ACHN (cell line): ENCODE results near the gene METTL9.
A peak's percentile ranks its signal among the peaks of the same experiment; 100 is the strongest.
"Not testable (repeated sequence)": the region's sequence is repeated elsewhere in the genome, so short reads cannot be mapped to it uniquely, and the experiment has no call there.

Experiments
- DNase-seq: peaks from one replicate; pipeline ENCODE4 v3.0.0-alpha.2; 2015
- in situ Hi-C: cut with HindIII; loops from 2 replicates; pipeline ENCODE4 v1.10.0; 2017; ENCODE audit warnings: low sequenced_read_pairs, low pct_ligation_motif_present, low pct_unique_long_range_greater_than_20kb

The METTL9 gene

GRCh38 chr16:21600031-21600773 is 825 bp downstream of the METTL9 start:
- peak; percentile 60 for DNase-seq
- in situ Hi-C loops, result no loop called here

- in situ Hi-C loops, result no loop called here
- no peak for DNase-seq
Observed at GRCh38 chr16:21602785-21603184, 3.4 kb downstream of the METTL9 start.

- peak; percentile 29 for DNase-seq
- in situ Hi-C loops, result no loop called here
Observed at GRCh38 chr16:21603928-21604327, 4.6 kb downstream of the METTL9 start.

- DNase-seq, in situ Hi-C loops: not testable (repeated sequence)
Observed at GRCh38 chr16:21605848-21606247, 6.5 kb downstream of the METTL9 start.

- in situ Hi-C loops, result no loop called here
- no peak for DNase-seq
Observed at GRCh38 chr16:21608639-21609328, 9.4 kb downstream of the METTL9 start.

GRCh38 chr16:21610006-21610544 is 10.7 kb downstream of the METTL9 start:
- in situ Hi-C loops, result no loop called here
- DNase-seq, result no peak

GRCh38 chr16:21610766-21611165 is 11.4 kb downstream of the METTL9 start:
- DNase-seq, result no peak
- in situ Hi-C loops, result no loop called here

- in situ Hi-C loops, result no loop called here
- DNase-seq, result no peak
Observed at GRCh38 chr16:21611198-21611555, 11.8 kb downstream of the METTL9 start.

GRCh38 chr16:21611556-21612384 is 12.4 kb downstream of the METTL9 start:
- in situ Hi-C loops, result no loop called here
- no peak for DNase-seq

GRCh38 chr16:21613361-21613760 is 14.0 kb downstream of the METTL9 start:
- DNase-seq, result no peak

GRCh38 chr16:21613781-21614180 is 14.4 kb downstream of the METTL9 start:
- no peak for DNase-seq
- in situ Hi-C loops, result no loop called here

More at GRCh38 chr16:21613361-21613760, 14.0 kb downstream of the METTL9 start:
- in situ Hi-C loops, result no loop called here

- in situ Hi-C loops, result no loop called here
- DNase-seq, result no peak
Observed at GRCh38 chr16:21614896-21615295, 15.5 kb downstream of the METTL9 start.

GRCh38 chr16:21617607-21618006 is 18.2 kb downstream of the METTL9 start:
- in situ Hi-C loops, result no loop called here
- DNase-seq, result no peak

GRCh38 chr16:21618281-21618680 is 18.9 kb downstream of the METTL9 start:
- no peak for DNase-seq
- in situ Hi-C loops, result no loop called here

- DNase-seq, result no peak
- in situ Hi-C loops, result no loop called here
Observed at GRCh38 chr16:21619765-21620425, 20.5 kb downstream of the METTL9 start.

GRCh38 chr16:21620592-21620991 is 21.2 kb downstream of the METTL9 start:
- in situ Hi-C loops, result no loop called here
- no peak for DNase-seq

- in situ Hi-C loops, result no loop called here
- DNase-seq, result no peak
Observed at GRCh38 chr16:21622545-21622944, 23.2 kb downstream of the METTL9 start.

- peak; percentile 85 for DNase-seq
- in situ Hi-C loops, result no loop called here
Observed at GRCh38 chr16:21625026-21625425, 25.6 kb downstream of the METTL9 start.
